ENCODE measurements around the gene OARD1.
"Not testable (repeated sequence)": the region's sequence is repeated elsewhere in the genome, so short reads cannot be mapped to it uniquely, and the experiment has no call there.

- not testable (repeated sequence) for TF ChIP-seq EZH2 (IDR thresholded peaks at IDR 0.05; ENCODE audit: insufficient read depth, poor library complexity, severe bottlenecking); EZH2phosphoT487 (IDR thresholded peaks at IDR 0.05; ENCODE audit: insufficient read depth, low read depth)
These were observed 56.3 kb downstream of the OARD1 start for GRCh38 chr6:41015860-41016259.

Measured in GM23248 (cell line).